Neural cell (in vitro differentiated cells): ENCODE measurements around the gene OSBP2. TPM values are rescaled to one million over a fixed set of nuclear protein-coding genes. Genes with fewer than 3 reads are reported as not detected.

ENCODE experiments used
- H2AFZ ChIP-seq: fragments of 200-600, 300-800 bp; sonication (generic), shearing (Covaris generic); 2 replicates; pipeline ENCODE4 v1.6.0; 2014; ENCODE audit warnings: low read depth, mild to moderate bottlenecking, antibody characterized with exemption, low read length, moderate library complexity
- H3F3A ChIP-seq: fragments of 200-600 bp; shearing (Covaris generic); 2 replicates; pipeline ENCODE4 v1.6.1; 2016; ENCODE audit warnings: mild to moderate bottlenecking, moderate library complexity, mixed read lengths, antibody characterized with exemption, low read length; ENCODE audit not compliant: insufficient read depth, poor library complexity, severe bottlenecking
- H3K27ac ChIP-seq: fragments of 200-600, 300-800 bp; sonication (generic), shearing (Covaris generic); 2 replicates; pipeline ENCODE4 v1.5.1; 2014; ENCODE audit warnings: mild to moderate bottlenecking, low read length, moderate library complexity
- H3K27me3 ChIP-seq: fragments of 300-800, 200-600 bp; sonication (generic), shearing (Covaris generic); 2 replicates; pipeline ENCODE4 v1.6.0; 2014; ENCODE audit warnings: mild to moderate bottlenecking, low read depth, low read length, moderate library complexity; ENCODE audit not compliant: insufficient read depth
- H3K36me3 ChIP-seq: fragments of 300-800, 200-600 bp; sonication (generic), shearing (Covaris generic); 2 replicates; pipeline ENCODE4 v1.5.1; 2014; ENCODE audit warnings: mild to moderate bottlenecking, antibody characterized with exemption, low read length, moderate library complexity; ENCODE audit not compliant: insufficient read depth
- H3K4me2 ChIP-seq: fragments of 300-800, 200-600 bp; sonication (generic), shearing (Covaris generic); 2 replicates; pipeline ENCODE4 v1.6.0; 2014; ENCODE audit warnings: mild to moderate bottlenecking, low read length
- H3K4me3 ChIP-seq: fragments of 300-800, 200-600 bp; sonication (generic), shearing (Covaris generic); 2 replicates; pipeline ENCODE4 v1.5.1; 2014; ENCODE audit warnings: mild to moderate bottlenecking, low read length, moderate library complexity
- H3K79me2 ChIP-seq: fragments of 200-600 bp; shearing (Covaris generic); replicated peaks from 2 replicates; pipeline ENCODE4 v1.6.0; 2014; ENCODE audit warnings: mild to moderate bottlenecking, low read length, moderate library complexity; ENCODE audit not compliant: insufficient read depth
- H3K9ac ChIP-seq: fragments of 300-800, 200-600 bp; sonication (generic), shearing (Covaris generic); 2 replicates; pipeline ENCODE4 v1.6.1; 2016; ENCODE audit warnings: mild to moderate bottlenecking, low read length, mixed read lengths
- H3K9me2 ChIP-seq: fragments of 200-600 bp; shearing (Covaris generic); 2 replicates; pipeline ENCODE4 v1.6.1; 2016; ENCODE audit warnings: mild to moderate bottlenecking, low read length, mixed read lengths; ENCODE audit not compliant: insufficient read depth
- H3K9me3 ChIP-seq: fragments of 200-600, 300-800 bp; sonication (generic), shearing (Covaris generic); 2 replicates; pipeline ENCODE4 v1.6.1; 2016; ENCODE audit warnings: mild to moderate bottlenecking, mixed run types, low read length, moderate library complexity, mixed read lengths
- H4K20me1 ChIP-seq: fragments of 200-600 bp; shearing (Covaris generic); 2 replicates; pipeline ENCODE4 v1.6.1; 2016; ENCODE audit warnings: mild to moderate bottlenecking, mixed run types; ENCODE audit not compliant: insufficient read depth
- EP300 ChIP-seq: fragments of 450-650 bp; conservative IDR thresholded peaks from 2 replicates; pipeline ENCODE4 v1.6.1; 2014; ENCODE audit warnings: antibody characterized with exemption, mild to moderate bottlenecking, moderate library complexity; ENCODE audit not compliant: poor library complexity, severe bottlenecking
- EZH2 ChIP-seq: fragments of 200-600, 300-800 bp; shearing (Covaris generic), sonication (generic); IDR thresholded peaks from 2 replicates; pipeline ENCODE4 v1.6.1; 2014; ENCODE audit warnings: antibody characterized with exemption, low read length, borderline replicate concordance, mild to moderate bottlenecking; ENCODE audit not compliant: insufficient read depth, poor library complexity, severe bottlenecking
- MXI1 ChIP-seq: fragments of 450-650 bp; conservative IDR thresholded peaks from 2 replicates; pipeline ENCODE4 v1.6.1; 2014; ENCODE audit warnings: antibody characterized with exemption, mild to moderate bottlenecking; ENCODE audit not compliant: poor library complexity, severe bottlenecking
- POLR2AphosphoS5 ChIP-seq: IDR thresholded peaks from 2 replicates; pipeline ENCODE4 v1.6.1; 2012
- RAD21 ChIP-seq: fragments of 450-650 bp; conservative IDR thresholded peaks from 2 replicates; pipeline ENCODE4 v1.6.1; 2014; ENCODE audit warnings: antibody characterized with exemption, mild to moderate bottlenecking, moderate library complexity
- SMC3 ChIP-seq: fragments of 450-650 bp; conservative IDR thresholded peaks from 2 replicates; pipeline ENCODE4 v1.6.1; 2014; ENCODE audit warnings: antibody characterized with exemption, mild to moderate bottlenecking, moderate library complexity; ENCODE audit not compliant: poor library complexity
- TAF1 ChIP-seq: IDR thresholded peaks from 2 replicates; pipeline ENCODE4 v1.6.1; 2012; ENCODE audit warnings: low read depth
- polyA plus RNA-seq: library from polyadenylated mRNA; depleted of rRNA; stranded (reverse); fragments of >200 nt; gene quantifications from 2 replicates; pipeline ENCODE4 v1.2.3, GENCODE V29; 2014
- TF ChIP-seq, protein P1 (sequence below): IDR thresholded peaks from 2 replicates; pipeline ENCODE4 v1.6.1; 2012; ENCODE audit warnings: borderline replicate concordance
- TF ChIP-seq, protein P2 (sequence below): fragments of 450-650 bp; IDR thresholded peaks from 2 replicates; pipeline ENCODE4 v1.5.1; 2014; ENCODE audit warnings: antibody characterized with exemption, mild to moderate bottlenecking, moderate library complexity; ENCODE audit not compliant: poor library complexity, severe bottlenecking

Gene OSBP2
- polyA plus RNA-seq, 1 donor from 2014 or later = 8.7 TPM

GRCh38 chr22:30872285-30873041 lies 177.8 kb downstream of the OSBP2 start:
- Histone ChIP-seq H3K9ac (no peak overlapping the region), H4K20me1 (no peaks in the 10 kb centered on the region), H3K4me3 (peak overlapping the region; percentile 13), H3K9me2 (no peaks in the 10 kb centered on the region), H3K27ac (no peak overlapping the region), H3K27me3 (no peaks in the 10 kb centered on the region), H2AFZ (no peak overlapping the region), H3K4me2 (no peak overlapping the region), H3K79me2 (no peaks in the 10 kb centered on the region), H3F3A (no peaks in the 10 kb centered on the region), H3K36me3 (no peaks in the 10 kb centered on the region), H3K9me3 (no peaks in the 10 kb centered on the region)
- TF ChIP-seq EZH2 (no peak), EP300 (no peak), MXI1 (no peak), SMC3 (no peak), RAD21 (no peak), TAF1 (no peak), POLR2AphosphoS5 (no peak)
- TF ChIP-seq, protein P1, sequence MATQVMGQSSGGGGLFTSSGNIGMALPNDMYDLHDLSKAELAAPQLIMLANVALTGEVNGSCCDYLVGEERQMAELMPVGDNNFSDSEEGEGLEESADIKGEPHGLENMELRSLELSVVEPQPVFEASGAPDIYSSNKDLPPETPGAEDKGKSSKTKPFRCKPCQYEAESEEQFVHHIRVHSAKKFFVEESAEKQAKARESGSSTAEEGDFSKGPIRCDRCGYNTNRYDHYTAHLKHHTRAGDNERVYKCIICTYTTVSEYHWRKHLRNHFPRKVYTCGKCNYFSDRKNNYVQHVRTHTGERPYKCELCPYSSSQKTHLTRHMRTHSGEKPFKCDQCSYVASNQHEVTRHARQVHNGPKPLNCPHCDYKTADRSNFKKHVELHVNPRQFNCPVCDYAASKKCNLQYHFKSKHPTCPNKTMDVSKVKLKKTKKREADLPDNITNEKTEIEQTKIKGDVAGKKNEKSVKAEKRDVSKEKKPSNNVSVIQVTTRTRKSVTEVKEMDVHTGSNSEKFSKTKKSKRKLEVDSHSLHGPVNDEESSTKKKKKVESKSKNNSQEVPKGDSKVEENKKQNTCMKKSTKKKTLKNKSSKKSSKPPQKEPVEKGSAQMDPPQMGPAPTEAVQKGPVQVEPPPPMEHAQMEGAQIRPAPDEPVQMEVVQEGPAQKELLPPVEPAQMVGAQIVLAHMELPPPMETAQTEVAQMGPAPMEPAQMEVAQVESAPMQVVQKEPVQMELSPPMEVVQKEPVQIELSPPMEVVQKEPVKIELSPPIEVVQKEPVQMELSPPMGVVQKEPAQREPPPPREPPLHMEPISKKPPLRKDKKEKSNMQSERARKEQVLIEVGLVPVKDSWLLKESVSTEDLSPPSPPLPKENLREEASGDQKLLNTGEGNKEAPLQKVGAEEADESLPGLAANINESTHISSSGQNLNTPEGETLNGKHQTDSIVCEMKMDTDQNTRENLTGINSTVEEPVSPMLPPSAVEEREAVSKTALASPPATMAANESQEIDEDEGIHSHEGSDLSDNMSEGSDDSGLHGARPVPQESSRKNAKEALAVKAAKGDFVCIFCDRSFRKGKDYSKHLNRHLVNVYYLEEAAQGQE = no peak
- TF ChIP-seq, protein P2, sequence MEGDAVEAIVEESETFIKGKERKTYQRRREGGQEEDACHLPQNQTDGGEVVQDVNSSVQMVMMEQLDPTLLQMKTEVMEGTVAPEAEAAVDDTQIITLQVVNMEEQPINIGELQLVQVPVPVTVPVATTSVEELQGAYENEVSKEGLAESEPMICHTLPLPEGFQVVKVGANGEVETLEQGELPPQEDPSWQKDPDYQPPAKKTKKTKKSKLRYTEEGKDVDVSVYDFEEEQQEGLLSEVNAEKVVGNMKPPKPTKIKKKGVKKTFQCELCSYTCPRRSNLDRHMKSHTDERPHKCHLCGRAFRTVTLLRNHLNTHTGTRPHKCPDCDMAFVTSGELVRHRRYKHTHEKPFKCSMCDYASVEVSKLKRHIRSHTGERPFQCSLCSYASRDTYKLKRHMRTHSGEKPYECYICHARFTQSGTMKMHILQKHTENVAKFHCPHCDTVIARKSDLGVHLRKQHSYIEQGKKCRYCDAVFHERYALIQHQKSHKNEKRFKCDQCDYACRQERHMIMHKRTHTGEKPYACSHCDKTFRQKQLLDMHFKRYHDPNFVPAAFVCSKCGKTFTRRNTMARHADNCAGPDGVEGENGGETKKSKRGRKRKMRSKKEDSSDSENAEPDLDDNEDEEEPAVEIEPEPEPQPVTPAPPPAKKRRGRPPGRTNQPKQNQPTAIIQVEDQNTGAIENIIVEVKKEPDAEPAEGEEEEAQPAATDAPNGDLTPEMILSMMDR = no peak

GRCh38 chr22:30873086-30873650 lies 178.5 kb downstream of the OSBP2 start:
- Histone ChIP-seq H3K27ac (no peak overlapping the region), H3K27me3 (no peaks in the 10 kb centered on the region), H4K20me1 (no peaks in the 10 kb centered on the region), H3K36me3 (no peaks in the 10 kb centered on the region), H3K4me2 (no peak overlapping the region), H3K4me3 (no peak overlapping the region), H3K9me3 (no peaks in the 10 kb centered on the region), H2AFZ (no peak overlapping the region), H3K9ac (no peak overlapping the region), H3F3A (no peaks in the 10 kb centered on the region), H3K79me2 (no peaks in the 10 kb centered on the region), H3K9me2 (no peaks in the 10 kb centered on the region)
- TF ChIP-seq MXI1 (no peak), EP300 (no peak), TAF1 (no peak), POLR2AphosphoS5 (no peak), EZH2 (no peak), RAD21 (no peak), SMC3 (no peak)
- TF ChIP-seq, protein P2 = no peak
- TF ChIP-seq, protein P1 = no peak
